HG02943 (cell line): Measurements from ENCODE around the gene HPCA.

ENCODE experiments used
- ATAC-seq: cut with Tn5 transposase; IDR thresholded peaks from one replicate; pipeline ENCODE4 v1.9.1; 2021; ENCODE audit warnings: mild to moderate bottlenecking, low read depth, moderate library complexity; ENCODE audit not compliant: unreplicated experiment

The HPCA gene

DNA sequence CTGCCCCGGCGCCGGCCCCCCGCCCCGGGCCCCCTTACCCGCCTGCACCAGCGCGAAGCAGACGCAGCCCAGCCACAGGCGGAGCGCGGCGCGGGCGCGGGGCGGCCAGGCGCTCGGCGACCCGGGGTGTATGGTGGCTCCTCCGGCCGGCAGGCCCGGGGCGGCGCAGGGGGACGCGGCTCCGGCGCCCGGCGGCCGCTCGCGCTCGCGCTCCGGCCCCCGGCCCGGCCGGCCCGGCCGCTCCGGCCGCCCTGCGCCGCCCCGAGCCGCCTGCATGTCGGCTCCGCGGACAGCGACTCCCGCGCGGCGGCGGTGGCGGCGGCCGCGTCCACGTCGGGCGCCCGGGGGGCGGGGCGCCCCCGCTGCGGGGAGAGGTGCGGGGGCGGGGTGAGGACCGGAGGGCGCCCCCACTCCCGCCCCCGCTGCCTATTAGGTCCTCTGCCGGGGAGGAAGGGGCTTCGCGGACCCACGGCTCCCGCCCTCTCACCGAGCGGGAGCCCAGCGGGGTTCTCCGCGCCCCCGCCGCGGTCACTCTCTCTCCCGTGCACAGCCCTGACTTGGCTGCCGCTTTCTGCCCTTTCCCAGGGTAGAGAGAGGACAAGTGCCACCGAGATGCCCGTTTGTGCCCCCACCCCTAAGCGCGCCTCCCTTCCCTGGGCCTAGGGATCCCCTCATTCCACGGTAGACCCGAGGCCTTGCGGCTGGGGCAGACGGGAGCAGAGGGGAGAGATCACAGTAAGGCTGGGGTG, 15.5 kb upstream of the HPCA start, which contains the start of gene FNDC5:
TSS of gene FNDC5 (minus strand) at position 298 of the 749 bp plus-strand sequence.
- ATAC-seq, result no peak

GRCh38 chr1:32871364-32872191, 14.7 kb upstream of the HPCA start:
- ATAC-seq, result no peak

GRCh38 chr1:32872192-32872460, 14.2 kb upstream of the HPCA start:
- ATAC-seq, result no peak

DNA sequence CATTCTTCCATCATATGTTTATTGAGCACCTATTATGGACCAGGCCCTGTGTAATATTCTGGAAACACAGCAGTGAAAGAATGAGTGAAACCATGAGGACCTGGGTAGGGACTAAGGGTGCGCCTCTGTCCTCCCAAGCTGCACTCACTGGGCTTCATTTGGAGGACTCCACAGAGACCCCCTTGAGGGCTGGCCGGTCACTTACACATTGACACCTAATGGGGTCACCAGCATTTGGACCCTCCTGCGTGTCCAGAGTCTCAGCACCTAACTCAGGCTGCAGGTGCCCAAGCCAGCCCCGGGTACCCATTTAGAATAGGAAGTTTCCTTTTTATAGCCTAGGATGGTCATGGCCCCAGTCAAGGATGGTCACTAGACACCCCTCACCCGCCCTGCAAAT, 12.8 kb upstream of the HPCA start:
- ATAC-seq, result no peak

DNA sequence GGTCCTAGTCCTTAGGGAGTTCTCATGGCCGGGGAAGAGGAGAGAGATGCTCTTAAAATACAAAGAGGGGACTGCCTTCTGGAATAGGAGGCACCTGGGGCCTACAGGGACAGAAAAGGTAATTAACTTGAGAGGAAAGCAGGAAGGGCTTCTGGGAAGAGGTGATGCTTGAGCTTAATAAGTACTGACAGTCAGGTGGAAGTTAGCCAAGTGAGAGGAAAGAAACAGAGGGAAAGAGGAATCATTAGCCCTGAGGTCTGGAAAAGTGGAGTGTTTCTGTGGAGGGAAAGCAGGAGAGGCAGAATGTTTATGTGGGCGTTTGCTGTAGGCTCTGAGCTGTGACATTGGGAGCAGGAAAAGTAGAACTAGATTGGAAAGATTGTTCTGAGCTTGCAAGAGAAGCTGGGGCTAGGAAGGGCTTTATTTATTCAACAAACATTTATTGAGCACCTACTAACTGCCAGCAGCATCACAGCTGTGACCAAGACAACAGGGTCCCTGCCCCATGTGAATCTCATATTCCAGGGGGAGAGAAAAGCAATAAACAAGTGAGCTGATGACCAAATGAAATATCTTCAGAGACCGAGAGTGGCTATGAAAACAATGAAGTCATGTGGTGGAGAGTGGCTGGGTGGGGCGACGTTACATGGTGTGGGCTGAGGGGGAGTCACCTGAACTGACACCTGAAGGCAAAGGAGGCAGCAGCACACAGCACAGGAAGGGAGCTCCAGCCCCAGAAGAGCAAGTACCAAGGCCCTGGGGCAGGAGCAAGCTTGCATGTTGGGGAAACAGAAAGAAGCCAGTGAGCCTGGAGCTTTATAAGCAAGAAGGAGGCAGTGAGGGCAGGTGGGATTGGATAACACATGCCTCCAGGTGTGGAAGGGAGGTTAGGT, 11.2 kb upstream of the HPCA start:
- no peak for ATAC-seq

GRCh38 chr1:32876341-32877210, 9.7 kb upstream of the HPCA start:
- no peak for ATAC-seq

GRCh38 chr1:32877211-32878110, 8.8 kb upstream of the HPCA start:
- no peak for ATAC-seq

DNA sequence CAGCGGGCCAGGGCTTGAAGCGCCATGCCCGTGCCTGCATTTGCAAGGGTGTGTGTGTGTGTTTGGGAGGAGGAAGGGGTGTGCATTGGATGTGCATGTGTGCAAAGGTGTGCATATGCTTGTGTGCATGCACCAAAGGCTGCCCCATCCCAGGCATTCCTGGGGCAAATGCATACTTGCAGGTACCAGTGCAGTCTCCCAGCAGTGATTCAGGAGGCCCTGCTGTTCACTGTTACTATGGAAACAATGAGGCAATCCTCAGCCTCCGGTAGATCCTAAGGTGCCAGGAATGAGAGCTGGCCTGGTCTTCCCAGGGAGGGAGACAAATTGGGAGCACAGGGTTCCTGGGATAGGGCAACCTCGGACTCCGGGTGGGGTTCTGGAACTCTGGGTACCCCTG, 8.1 kb upstream of the HPCA start:
- ATAC-seq, result no peak

DNA sequence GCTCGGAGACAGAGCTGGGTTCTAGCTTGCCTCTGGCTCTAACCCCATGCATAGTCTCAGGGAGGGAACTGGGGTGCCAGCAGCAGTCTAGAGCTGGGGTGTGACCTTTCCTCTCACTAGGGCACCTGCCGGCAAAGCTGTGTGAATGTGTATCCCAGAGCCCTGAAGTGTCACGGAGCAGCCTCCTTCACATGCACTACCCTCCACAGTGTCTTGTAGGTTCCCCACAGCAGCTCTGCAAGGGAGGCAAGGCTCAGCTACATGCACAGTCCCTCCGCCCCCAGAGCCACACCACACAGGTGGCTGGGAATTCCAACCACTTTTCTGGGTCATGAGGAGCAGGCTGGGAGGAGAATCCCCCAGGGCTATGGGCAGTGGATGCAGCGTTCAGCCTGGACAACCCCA, 7.7 kb upstream of the HPCA start:
- no peak for ATAC-seq

- ATAC-seq, result no peak
Observed at GRCh38 chr1:32881291-32881690, 5.0 kb upstream of the HPCA start.

DNA sequence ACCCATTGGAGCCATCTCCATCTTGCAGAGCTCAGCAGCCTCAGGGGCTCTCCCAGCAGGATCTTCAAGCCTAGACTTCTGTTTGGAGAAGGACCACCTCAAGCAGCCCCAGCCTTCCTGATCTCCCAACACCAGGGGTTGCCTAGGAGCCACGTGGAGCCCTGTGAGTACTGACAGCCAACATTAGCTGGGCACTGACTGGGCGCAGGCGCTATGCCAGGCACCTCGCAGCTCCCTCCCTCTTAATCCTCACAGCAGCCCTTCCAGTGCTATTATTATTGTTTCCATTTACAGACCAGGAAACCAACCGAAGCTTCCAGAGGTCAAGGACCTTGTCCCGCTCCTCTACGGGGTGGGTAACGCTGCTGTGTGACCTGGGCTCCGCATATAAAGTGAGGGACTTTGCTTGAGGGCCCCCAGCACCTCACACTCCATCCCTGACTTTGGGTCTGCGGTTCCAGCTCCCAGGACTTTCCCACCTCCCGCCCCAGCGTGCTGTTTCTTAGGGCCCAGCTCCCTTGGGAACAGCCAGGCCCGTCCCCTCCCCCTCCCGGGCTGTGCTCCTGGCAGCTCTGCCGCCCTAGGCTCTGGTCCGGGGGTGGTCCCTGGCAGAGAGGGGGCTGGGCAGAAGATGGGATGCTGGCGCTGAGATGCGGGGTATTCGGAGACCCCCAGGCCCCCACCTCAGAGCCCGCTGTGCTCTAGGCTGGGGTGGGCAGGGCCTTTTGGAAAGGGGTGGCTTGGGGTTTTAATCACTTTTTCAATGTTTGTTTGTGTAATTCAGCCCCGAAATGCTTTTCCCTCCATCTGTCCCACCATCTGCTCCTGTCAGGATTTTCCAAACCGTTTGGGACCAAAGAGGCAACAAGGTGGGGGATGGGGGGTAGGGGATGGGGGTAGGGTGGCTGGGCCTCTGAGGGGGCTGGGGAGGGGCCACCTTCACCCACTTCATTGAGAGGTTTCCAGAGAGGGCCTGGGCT, 4.1 kb upstream of the HPCA start:
- no peak for ATAC-seq

- ATAC-seq, result no peak
Observed at GRCh38 chr1:32883338-32884031, 2.8 kb upstream of the HPCA start.

DNA sequence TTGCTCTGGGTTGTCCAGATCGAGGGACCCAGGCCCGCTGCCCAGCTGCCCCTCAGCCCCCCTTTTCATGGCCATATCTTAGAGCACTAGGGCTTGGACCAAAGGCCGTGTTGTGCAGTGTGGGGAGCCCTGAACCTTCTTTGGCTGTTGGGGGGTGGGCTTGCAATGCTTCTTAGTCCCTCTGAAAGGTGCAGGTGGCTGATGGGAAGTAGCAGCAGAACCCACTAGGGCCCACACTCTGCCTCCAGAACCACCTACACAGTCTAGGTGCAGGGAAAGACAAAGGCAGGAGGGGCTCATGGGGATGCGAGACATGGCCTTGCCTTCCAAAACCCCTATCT, 2.3 kb upstream of the HPCA start:
- no peak for ATAC-seq

- ATAC-seq, result no peak
Observed at GRCh38 chr1:32884726-32885125, 1.6 kb upstream of the HPCA start.

- ATAC-seq, result no peak
Observed at GRCh38 chr1:32885676-32886003, 651 bp upstream of the HPCA start.

DNA sequence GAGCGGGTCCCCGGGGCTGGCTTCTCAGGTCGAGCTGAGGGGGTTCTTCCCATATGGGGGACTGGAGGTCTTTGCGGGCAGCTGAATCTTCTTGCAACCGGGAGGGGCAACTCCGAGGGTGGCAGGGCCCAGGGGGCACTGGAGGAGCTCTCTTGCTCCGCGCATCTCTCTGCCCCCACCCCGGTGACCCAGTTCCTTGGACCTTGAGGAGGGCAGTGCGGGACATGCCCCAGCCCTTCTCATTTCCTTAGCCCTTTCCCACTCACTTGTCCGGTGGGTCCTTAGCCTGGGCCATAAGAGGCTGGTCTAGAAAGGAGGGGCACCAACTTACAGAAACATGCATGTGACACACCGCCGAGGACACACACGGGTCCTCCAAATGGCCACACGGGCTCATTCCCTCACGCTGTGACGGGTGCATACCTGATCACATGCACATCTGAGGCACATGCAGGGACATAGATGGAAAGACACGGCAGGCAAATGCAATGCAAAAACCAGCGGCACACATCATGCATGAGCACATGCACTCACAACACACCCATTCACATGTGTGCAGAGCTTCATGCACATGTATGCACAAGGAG, 630 bp downstream of the HPCA start:
- ATAC-seq, result no peak

- no peak for ATAC-seq
Observed at GRCh38 chr1:32887623-32888022, 1.3 kb downstream of the HPCA start.
